Gastrocnemius medialis (tissue), 4 donors: ENCODE data around the gene ENKD1. TPM values are rescaled to one million over a fixed set of nuclear protein-coding genes. Genes with fewer than 3 reads are reported as not detected.

Source experiments
- ATAC-seq, 2 donors: fragments of 150-250 bp; one replicate each; pipeline ENCODE4 v1.9.1; 2016
- DNase-seq, 2 donors: peaks; one replicate each; pipeline ENCODE4 v3.0.0-alpha.2; 2019
- H3K27ac ChIP-seq, 4 donors: fragments of 200-600 bp; sonication (generic); 1 replicate in 1 of 4; 2 replicates in 3 of 4; pipeline ENCODE4 v1.5.1; 2016 to 2018; ENCODE audit warnings: mild to moderate bottlenecking in 2 of 4, moderate library complexity in 1 of 4
- H3K27me3 ChIP-seq, 3 donors: fragments of 200-600 bp; sonication (generic) in 2 of 3; 1 replicate in 1 of 3; 2 replicates in 2 of 3; pipeline versions ENCODE4 v1.5.1 to v1.6.0; 2016 to 2019; ENCODE audit warnings: mild to moderate bottlenecking in 1 of 3, moderate library complexity in 1 of 3
- H3K36me3 ChIP-seq, 2 donors: fragments of 200-600 bp; sonication (generic) in 1 of 2; one replicate each; pipeline ENCODE4 v1.5.1; 2017 to 2018
- H3K4me1 ChIP-seq, 2 donors: fragments of 200-600 bp; sonication (generic) in 1 of 2; one replicate each; pipeline ENCODE4 v1.5.1; 2016 to 2017; ENCODE audit warnings: mild to moderate bottlenecking in 2 of 2
- H3K4me3 ChIP-seq, 4 donors: fragments of 200-600 bp; sonication (generic) in 3 of 4; 1 replicate in 1 of 4; 2 replicates in 3 of 4; pipeline ENCODE4 v1.5.1; 2016 to 2019; ENCODE audit warnings: mild to moderate bottlenecking in 2 of 4
- H3K9me3 ChIP-seq, 3 donors: fragments of 200-600 bp; sonication (generic) in 2 of 3; 1 replicate in 1 of 3; 2 replicates in 2 of 3; pipeline ENCODE4 v1.5.1; 2016 to 2019
- POLR2A ChIP-seq, 2 donors: fragments of 450-650 bp; IDR thresholded peaks; one replicate each; pipeline ENCODE4 v1.6.1; 2017; ENCODE audit warnings: antibody characterized with exemption in 2 of 2, mild to moderate bottlenecking in 2 of 2, moderate library complexity in 2 of 2
- in situ Hi-C, 4 donors: fragments of 200-750 bp; cut with MboI; loops; one replicate each; pipeline versions ENCODE4 v1.15.0 to v1.8.0; 2017; ENCODE audit warnings: low sequenced_read_pairs in 4 of 4
- intact Hi-C: fragments of 100-400 bp; cut with DNase I; formaldehyde crosslinking; loops from one replicate; pipeline ENCODE4 v1.15.1; 2023; ENCODE audit warnings: low total_unique reads
- total RNA-seq, 4 donors: library from RNA; depleted of rRNA; stranded (reverse); fragments of >200 nt; gene quantifications; one replicate each; pipeline versions ENCODE4 v1.1.0 to v1.2.3, GENCODE V29; 2016
- TF ChIP-seq, protein P1 (sequence below), 5 experiments: fragments of 450-650 bp in 3 of 5; fragments of 200-600 bp in 2 of 5; sonication (generic) in 2 of 5; IDR thresholded peaks in 4 of 5; conservative IDR thresholded peaks in 1 of 5; 1 replicate in 4 of 5; 2 replicates in 1 of 5; pipeline ENCODE4 v1.5.1; 2016 to 2019; ENCODE audit warnings: antibody characterized with exemption in 5 of 5, mild to moderate bottlenecking in 3 of 5, moderate library complexity in 3 of 5

Gene ENKD1, protein sequence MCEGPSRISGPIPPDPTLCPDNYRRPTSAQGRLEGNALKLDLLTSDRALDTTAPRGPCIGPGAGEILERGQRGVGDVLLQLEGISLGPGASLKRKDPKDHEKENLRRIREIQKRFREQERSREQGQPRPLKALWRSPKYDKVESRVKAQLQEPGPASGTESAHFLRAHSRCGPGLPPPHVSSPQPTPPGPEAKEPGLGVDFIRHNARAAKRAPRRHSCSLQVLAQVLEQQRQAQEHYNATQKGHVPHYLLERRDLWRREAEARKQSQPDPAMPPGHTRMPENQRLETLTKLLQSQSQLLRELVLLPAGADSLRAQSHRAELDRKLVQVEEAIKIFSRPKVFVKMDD
- 10 to 100 TPM in 3 of 4 donors, 1 to 10 TPM in 1; 8.1 to 14.2 (median 11.2) TPM for total RNA-seq

DNA sequence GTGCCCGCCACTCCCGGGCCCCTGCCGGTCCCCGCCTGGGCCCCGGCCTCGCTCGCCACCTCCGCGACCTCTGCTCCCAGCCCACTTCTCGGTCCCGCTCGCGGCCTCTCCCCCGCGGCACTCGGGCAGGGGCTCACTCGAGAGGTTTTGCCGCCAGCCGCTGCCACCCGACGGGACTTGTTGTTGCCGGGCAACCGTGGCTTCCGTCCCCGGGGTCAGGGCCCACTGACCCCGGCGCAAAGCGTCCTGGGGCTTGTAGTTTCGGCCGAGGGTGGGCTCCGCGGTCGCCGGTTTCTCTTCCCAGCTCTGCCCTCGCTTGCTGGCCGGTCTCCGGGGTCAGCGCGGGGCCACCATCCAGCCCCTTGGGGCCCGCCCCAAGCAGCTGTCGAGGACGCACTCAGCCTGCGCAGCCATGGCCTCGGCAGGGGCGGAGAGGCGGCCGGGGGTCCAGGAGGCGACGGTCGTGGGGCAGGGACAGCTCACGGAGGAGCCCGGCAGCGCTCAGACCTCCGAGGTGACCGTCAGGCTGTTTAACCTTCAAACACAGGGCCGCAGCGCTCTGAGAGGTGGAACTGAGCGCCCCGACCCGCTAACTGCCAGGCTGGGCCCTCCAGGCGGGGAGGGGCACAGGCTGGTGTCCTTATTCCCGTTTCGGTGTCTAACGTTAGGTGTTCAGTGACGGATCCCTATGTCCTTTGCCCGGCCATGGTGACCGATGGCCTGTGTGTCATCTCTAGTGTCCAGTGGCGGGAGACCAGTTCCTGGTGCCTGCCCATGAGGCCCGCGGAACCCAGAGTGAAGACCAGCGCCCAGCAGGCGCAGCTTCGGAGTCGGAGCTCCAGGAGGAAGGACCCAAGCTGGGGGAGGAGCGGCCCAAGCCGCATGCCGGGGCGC is at the start of gene ENKD1, which contains the start of gene C16orf86:
TSS of gene ENKD1 (minus strand) at position 192 of the 894 bp plus-strand sequence. CDS start 308 bp downstream, outside the sequence.
TSS of gene C16orf86 (plus strand) at position 256 of the 894 bp plus-strand sequence. CDS start at position 413, 157 bp downstream.
- intact Hi-C loops = loop anchor here (1.0 kb wide), 1 partner anchor 105 kb away; the partner anchor contains the start of gene CTCF

DNA sequence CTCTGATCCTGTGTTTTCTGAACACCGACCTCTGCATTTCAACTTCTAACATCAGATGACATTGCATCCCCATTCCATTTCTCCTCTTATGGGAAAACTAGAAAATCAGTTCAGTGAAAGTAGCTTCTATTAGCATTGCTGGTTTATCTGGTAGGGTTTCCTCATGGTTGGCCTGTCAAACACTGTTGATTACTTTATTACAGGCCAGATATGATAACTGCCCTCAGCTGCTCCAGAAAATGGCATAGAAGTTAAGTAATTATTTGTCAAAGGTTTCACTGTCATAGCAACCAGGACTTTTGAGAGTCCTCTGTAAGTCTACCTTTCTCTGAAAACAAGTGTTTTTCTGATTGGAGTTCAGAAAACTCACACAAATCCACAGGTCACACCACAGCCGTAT is 49.5 kb upstream of the ENKD1 start:
- no peak for ATAC-seq
- no peak overlapping the region for H3K4me3 ChIP-seq
- no peak for TF ChIP-seq POLR2A (IDR thresholded peaks at IDR 0.05)
- TF ChIP-seq, protein P1, sequence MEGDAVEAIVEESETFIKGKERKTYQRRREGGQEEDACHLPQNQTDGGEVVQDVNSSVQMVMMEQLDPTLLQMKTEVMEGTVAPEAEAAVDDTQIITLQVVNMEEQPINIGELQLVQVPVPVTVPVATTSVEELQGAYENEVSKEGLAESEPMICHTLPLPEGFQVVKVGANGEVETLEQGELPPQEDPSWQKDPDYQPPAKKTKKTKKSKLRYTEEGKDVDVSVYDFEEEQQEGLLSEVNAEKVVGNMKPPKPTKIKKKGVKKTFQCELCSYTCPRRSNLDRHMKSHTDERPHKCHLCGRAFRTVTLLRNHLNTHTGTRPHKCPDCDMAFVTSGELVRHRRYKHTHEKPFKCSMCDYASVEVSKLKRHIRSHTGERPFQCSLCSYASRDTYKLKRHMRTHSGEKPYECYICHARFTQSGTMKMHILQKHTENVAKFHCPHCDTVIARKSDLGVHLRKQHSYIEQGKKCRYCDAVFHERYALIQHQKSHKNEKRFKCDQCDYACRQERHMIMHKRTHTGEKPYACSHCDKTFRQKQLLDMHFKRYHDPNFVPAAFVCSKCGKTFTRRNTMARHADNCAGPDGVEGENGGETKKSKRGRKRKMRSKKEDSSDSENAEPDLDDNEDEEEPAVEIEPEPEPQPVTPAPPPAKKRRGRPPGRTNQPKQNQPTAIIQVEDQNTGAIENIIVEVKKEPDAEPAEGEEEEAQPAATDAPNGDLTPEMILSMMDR (IDR thresholded peaks at IDR 0.05 in 4 of 5, conservative IDR thresholded peaks at IDR 0.05 in 1 of 5) = no peak
- H3K27me3 ChIP-seq = no peaks in the 10 kb centered on the region
- in situ Hi-C loops (no loop called here), intact Hi-C loops (loop anchor here (5.0 kb wide), 1 partner anchor 56 kb away; no protein-coding TSS in a partner anchor)
- no peak for DNase-seq
- H3K4me1 ChIP-seq = peaks cover 16 to 28% of the 10 kb centered on the region in 2 donors
- no peaks in the 10 kb centered on the region for H3K36me3 ChIP-seq
- H3K27ac ChIP-seq = no peak overlapping the region
- H3K9me3 ChIP-seq = no peaks in the 10 kb centered on the region

More for the DNA sequence above, at the start of gene ENKD1, which contains the start of gene C16orf86:
- Histone ChIP-seq H3K27me3 (no peaks in the 10 kb centered on the region), H3K27ac (peak within 1 kb of the TSS; percentile 86 to 92 (median 92)), H3K4me3 (peak within 1 kb of the TSS; percentile 75 to 91 (median 86)), H3K9me3 (no peaks in the 10 kb centered on the region), H3K4me1 (peaks cover 19 to 25% of the 10 kb centered on the region in 2 donors), H3K36me3 (peaks cover 0 to 12% of the 10 kb centered on the region in 2 donors)
- TF ChIP-seq POLR2A (IDR thresholded peaks at IDR 0.05) = peak; percentile 25 to 35
- TF ChIP-seq, protein P1 (IDR thresholded peaks at IDR 0.05 in 4 of 5, conservative IDR thresholded peaks at IDR 0.05 in 1 of 5) = no peak
- in situ Hi-C loops = loop anchor here in 2 of 4 donors (10.0 kb wide), 2 partner anchors 112 to 142 kb away; partner anchors contain the start of gene RIPOR1 (in 1 of the 2)
- DNase-seq = peak; percentile 75 to 80
- ATAC-seq = peak; percentile 64 to 71

DNA sequence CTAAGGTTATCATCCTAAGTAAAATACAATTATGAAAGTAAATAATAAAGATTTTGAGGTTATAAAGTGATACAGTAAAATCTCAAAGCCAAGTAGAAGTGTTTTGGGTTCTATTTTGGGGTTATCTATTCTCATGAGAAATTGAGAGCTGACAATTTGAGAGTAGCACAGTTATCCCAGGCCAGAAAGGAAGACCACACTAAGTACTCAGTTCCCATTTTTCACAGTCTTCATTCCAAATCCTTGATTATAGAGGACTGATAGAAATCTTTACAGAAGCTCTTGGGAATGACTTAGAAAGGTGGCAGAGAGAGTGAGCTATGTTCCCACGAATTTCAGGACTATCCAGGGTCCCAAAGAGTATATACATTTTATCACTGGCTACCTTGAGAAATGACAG is 48.0 kb upstream of the ENKD1 start:
- Histone ChIP-seq H3K27ac (no peak overlapping the region), H3K4me3 (no peak overlapping the region), H3K36me3 (no peaks in the 10 kb centered on the region), H3K4me1 (peaks cover 10 to 15% of the 10 kb centered on the region in 2 donors), H3K9me3 (no peaks in the 10 kb centered on the region), H3K27me3 (no peaks in the 10 kb centered on the region)
- ATAC-seq (no peak), DNase-seq (no peak)
- intact Hi-C loops = no loop called here
- in situ Hi-C loops = no loop called here
- TF ChIP-seq POLR2A (IDR thresholded peaks at IDR 0.05) = no peak
- TF ChIP-seq, protein P1 (IDR thresholded peaks at IDR 0.05 in 4 of 5, conservative IDR thresholded peaks at IDR 0.05 in 1 of 5) = no peak

DNA sequence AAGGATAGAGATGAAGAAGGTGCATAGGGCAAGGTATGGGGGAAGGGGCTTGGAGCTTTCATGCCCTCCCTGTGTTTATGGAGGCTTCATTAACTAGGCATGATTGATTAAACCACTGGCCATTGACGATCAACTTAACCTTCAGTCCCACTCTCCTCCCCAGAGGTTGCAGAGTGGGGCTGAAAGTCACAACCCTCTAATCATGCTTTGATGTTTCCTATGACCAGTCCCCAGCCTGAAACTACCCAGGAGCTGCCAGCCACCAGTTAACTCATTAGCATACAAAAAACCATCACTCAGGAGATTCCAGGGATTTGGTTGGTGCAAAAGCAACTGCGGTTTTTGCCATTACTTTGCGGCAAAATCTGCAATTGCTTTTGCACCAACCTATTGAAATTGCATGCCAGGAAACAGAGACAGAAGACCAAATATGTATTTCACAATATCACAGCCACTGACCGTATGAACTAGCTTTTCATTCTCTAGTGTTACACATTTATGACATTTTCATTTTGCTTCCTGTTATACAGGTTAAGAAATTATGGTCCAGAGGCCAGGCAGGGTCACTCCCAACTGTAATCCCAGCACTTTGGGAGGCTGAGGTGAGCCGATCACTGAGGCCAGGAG is 47.2 kb upstream of the ENKD1 start:
- Histone ChIP-seq H3K9me3 (no peaks in the 10 kb centered on the region), H3K27ac (no peak overlapping the region), H3K27me3 (no peaks in the 10 kb centered on the region), H3K4me3 (no peak overlapping the region), H3K4me1 (peaks cover 14 to 19% of the 10 kb centered on the region in 2 donors), H3K36me3 (no peaks in the 10 kb centered on the region)
- ATAC-seq (no peak), DNase-seq (no peak)
- intact Hi-C loops (no loop called here), in situ Hi-C loops (no loop called here)
- no peak for TF ChIP-seq POLR2A (IDR thresholded peaks at IDR 0.05)
- TF ChIP-seq, protein P1 (IDR thresholded peaks at IDR 0.05 in 4 of 5, conservative IDR thresholded peaks at IDR 0.05 in 1 of 5) = no peak
